ENCODE data around the gene EXOC2.

Gene EXOC2

DNA sequence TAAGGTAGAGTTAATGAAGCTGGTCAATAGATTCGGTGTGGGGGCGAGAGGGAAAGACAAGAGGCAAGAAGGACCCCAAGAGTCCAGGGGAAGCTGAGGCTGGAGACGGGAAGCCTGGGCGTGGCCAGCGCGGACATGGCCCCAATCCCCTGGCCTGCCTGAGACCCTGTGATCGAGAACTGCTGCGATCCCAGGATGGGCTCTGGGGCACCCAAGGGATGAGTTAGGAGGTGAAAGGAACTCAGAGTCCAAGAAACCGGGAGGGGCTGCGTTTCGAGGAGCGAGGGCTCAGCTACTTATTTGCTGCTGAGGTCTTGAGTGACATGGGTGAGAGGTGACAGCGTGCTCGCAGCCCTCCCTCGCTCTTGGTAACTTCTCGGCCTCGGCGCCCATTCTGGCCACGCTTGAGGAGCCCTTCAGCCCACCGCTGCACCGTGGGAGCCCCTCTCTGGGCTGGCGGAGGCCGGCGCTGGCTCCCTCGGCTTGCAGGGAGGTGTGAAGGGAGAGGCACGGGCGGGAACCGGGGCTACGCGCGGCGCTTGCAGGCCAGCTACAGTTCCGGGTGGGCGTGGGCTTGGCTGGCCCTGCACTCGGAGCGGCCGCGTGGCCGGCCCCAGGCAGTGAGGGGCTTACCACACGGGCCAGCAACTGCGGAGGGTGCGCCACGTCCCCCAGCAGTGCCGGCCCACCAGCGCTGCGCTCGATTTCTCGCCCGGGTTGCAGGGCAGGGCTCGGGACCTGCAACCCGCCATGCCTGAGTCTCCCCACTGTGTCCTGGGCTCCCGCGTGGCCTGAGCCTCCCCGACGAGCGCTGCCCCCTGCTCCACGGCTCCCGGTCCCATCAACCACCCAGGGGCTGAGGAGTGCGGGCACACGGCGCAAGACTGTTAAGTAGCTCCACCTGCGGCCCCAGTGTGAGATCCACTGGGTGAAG is 243.2 kb downstream of the EXOC2 start:
- no peak overlapping the region for H3K4me3 Mint-ChIP-seq
- H3K27me3 Mint-ChIP-seq, result no peaks in the 10 kb centered on the region
- H3K36me3 Mint-ChIP-seq, result peaks cover 2% of the 10 kb centered on the region
- no peaks in the 10 kb centered on the region for H3K9me3 Mint-ChIP-seq (ENCODE audit: low read depth)
- H3K27ac Mint-ChIP-seq, result peak overlapping the region; percentile 75
- H3K4me1 Mint-ChIP-seq (ENCODE audit: low read depth), result peaks cover 53% of the 10 kb centered on the region

DNA sequence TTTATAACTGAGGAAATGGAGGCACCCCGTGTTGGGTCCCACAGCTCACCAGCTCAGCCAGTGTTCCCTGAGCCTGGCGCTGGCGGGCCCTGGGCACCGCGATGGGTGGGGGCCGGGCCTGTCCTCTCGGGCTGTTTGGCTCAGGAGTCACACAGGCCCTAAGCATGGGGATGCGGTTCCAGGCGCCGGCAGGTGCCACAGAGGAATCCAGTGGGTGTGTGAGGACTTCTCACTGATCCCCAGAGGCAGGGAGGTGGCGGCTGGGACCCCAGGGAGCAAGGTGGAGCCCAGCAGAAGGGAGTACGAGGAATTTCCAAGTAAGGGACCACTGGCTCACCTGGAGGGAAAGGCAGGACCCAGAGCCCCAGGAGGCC is 243.9 kb downstream of the EXOC2 start:
- Mint-ChIP-seq H3K27ac (peak overlapping the region; percentile 98), H3K27me3 (no peaks in the 10 kb centered on the region), H3K9me3 (ENCODE audit: low read depth) (no peaks in the 10 kb centered on the region), H3K36me3 (peaks cover 2% of the 10 kb centered on the region), H3K4me1 (ENCODE audit: low read depth) (peaks cover 53% of the 10 kb centered on the region), H3K4me3 (no peak overlapping the region)

DNA sequence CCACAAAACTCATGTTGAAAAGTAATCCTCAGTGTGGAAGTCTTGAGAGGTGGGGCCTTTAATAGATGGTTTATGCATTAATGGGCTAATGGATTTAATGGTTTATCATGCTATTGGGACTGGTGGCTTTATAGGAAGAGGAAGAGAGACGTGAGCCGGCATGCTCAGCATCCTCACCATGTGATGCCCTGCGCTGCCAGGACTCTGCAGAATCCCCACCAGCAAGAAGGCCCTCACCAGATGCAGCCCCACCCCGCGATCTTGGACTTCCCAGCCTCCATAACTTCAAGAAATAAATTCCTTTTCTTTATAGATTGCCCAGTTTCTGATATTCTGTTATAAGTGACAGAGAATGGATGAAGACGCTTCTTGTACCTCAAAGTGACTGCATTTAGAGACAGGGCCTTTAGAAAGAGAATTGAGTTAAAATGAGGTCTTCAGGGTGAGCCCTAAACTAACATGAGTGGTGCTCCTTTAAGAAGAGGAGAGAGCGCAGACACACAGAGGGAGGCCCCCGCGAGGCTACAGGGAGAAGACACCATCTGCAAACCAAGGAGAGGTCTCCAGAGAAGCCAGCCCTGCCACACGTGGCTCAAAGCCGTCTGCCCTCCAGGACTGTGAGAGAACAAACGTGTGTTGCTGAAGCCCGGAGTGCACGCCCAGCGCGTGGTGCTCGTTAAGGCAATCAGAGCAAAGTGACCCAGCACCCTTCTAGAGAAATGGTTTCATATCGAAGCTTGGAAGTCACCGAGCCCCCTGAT is 244.5 kb downstream of the EXOC2 start:
- no peaks in the 10 kb centered on the region for H3K9me3 Mint-ChIP-seq (ENCODE audit: low read depth)
- H3K36me3 Mint-ChIP-seq, result peaks cover 2% of the 10 kb centered on the region
- no peaks in the 10 kb centered on the region for H3K27me3 Mint-ChIP-seq
- H3K4me1 Mint-ChIP-seq (ENCODE audit: low read depth), result peaks cover 57% of the 10 kb centered on the region
- H3K4me3 Mint-ChIP-seq, result peak overlapping the region; percentile 76
- peak overlapping the region; percentile 98 for H3K27ac Mint-ChIP-seq

DNA sequence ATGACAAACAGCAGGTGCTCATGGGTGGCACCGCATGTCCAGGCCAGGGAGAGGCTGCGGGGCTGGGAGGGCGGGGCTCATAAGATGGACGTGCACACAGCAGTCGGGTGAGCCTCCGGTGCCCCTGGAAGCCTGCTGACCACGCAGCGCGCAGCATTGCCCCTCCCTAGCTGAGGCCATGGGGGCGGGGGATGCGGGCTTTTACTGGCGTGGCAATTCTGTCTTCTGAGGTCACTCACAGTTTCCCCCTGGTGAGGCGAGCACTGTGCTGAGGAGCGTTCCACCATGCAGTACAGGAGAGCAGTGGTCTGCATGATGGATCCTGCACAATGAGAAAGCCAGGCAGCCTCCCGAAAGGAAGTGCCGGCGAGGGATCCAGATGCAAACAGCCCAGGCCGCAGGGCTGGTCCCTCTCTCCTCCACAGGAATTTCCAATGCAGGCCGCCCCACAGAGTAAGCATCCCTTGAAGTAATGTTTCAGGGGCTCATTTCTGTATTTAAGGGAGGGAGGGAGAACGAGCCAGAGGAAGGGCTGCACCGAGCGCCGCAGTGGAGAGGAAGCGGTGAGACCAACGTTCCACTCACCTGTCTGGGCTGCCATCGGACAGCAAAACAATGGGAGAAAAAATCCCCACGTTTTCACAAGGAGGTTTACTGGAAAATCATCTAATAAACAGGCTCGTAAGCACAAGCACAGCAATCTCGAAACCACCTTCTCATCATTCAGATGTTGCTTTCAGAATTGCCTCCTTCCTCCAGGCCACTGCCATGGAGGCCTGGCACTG is 245.4 kb downstream of the EXOC2 start:
- Mint-ChIP-seq H3K36me3 (peaks cover 2% of the 10 kb centered on the region), H3K27me3 (no peaks in the 10 kb centered on the region), H3K4me1 (ENCODE audit: low read depth) (peaks cover 61% of the 10 kb centered on the region), H3K4me3 (peak overlapping the region; percentile 76), H3K9me3 (ENCODE audit: low read depth) (no peaks in the 10 kb centered on the region), H3K27ac (peak overlapping the region; percentile 98)

DNA sequence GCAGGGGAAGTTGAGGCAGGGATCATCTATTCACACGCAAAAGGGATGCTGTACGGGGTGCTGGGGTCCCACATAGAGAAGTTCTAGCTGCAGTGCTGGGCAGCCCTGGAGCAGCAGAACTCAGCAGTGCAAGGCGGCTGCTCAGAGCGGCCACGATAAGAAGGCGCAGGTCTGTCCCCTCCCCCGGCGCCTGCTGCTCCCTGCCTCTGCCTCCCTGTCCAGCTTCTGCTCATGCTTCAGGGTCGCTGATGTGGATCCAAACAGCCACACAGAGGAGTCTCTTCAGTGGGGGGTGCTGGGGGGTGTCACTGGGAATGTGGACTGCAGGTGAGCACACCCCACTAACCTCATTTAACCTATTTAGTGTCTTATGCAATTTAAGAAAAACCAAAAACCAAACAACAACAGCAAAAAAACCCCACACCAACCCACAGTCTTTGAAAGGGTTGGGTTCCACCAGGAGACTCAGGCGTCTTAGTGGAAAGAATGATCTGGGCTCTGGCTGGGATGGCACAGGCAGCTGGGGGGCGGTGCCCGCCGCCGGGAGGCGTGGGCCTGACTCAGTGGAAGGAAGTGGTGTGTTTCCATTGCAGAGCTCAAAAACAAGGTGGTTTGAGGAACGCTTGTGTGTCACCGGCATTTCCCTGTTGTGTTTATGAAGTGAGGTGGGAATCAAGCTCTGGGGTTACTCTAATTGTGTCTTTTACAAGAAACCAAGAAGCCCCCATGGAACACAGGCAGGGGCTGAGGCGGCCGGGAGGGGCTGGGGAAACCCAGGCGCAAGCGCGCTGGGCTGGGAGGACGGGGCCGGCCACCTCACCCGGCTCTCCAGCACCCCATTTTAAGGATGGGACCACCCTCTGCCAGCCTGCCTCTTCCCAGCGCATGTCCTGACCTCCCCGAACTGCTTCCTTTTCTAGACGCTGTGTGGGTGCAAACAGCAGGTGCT is 246.2 kb downstream of the EXOC2 start:
- Mint-ChIP-seq H3K36me3 (peaks cover 2% of the 10 kb centered on the region), H3K9me3 (ENCODE audit: low read depth) (no peaks in the 10 kb centered on the region), H3K4me1 (ENCODE audit: low read depth) (peaks cover 61% of the 10 kb centered on the region), H3K27ac (peak overlapping the region; percentile 98), H3K27me3 (no peaks in the 10 kb centered on the region), H3K4me3 (peak overlapping the region; percentile 76)

DNA sequence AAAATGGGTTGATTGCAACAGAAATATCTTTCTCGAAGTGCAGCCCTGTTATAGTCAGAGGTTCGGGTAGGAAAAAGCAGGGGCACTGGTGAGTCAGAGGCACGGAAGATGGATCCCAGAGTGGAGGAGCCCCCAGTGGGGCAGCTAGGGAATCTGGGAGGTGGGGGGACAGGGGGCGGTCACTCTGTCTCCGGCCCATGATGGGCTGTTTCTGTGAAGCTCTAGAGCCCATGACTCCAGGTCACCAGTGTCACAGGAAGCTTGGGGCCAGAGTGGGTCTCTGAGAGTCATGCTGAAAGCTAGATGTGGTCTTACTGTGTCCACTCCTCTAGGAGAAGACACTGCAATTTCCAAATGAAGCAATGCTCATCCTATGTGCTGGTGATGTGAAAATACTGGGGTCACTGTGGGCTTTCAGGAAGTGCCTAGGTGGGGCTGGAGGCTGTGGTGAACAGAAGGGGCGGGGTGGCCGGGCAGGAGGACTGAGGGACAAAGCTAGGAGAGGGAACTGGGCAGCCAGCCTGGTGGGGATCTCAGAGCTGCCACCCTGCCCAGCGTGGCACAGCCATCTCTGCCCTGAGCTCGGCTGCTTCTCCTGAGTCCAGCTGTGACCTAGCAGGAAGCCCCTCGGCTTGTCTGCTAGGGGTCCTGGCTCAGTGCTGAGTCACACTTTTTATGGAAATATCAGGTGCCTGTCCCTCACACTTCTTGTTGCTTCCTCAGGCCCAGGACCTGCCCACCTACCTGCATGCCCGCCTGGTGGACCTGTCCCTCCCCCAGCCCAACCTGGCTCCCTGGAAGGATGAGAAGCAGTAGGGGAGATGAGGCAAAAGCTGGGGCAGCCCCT is 247.1 kb downstream of the EXOC2 start:
- peaks cover 2% of the 10 kb centered on the region for H3K36me3 Mint-ChIP-seq
- no peaks in the 10 kb centered on the region for H3K27me3 Mint-ChIP-seq
- H3K9me3 Mint-ChIP-seq (ENCODE audit: low read depth), result no peaks in the 10 kb centered on the region
- peak overlapping the region; percentile 98 for H3K27ac Mint-ChIP-seq
- H3K4me1 Mint-ChIP-seq (ENCODE audit: low read depth), result peaks cover 61% of the 10 kb centered on the region
- H3K4me3 Mint-ChIP-seq, result peak overlapping the region; percentile 76

DNA sequence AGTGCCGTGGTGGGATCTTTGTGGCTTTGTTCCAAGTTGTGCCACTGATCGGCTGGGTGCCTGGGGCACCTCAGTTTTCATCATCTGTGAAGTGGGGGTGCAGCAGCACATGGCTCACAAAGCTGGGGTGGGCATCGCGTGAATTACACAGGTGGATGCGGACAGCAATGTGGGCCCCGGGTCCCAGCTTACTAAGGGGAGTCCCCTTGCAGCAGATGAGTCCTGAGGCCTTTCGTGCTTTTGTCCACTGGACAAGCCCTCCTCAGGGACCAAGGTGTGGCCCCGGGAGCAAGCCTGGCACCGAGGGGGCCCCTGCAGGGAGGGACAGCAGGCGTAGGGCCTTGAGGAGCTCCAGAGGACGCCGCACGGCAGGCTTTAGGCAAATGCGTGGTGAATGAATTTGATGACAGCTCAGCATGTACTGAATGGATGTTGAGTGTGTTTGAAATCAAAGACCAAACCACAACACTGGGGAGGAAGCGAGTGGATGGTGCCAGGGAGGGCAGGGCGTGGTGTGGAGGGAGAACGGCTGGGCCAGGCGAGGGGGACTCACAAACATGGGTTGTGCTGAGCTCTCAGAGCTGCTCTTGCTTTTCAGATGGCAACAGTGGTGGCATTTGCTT is 248.2 kb downstream of the EXOC2 start:
- Mint-ChIP-seq H3K4me1 (ENCODE audit: low read depth) (peaks cover 57% of the 10 kb centered on the region), H3K4me3 (peak overlapping the region; percentile 76), H3K9me3 (ENCODE audit: low read depth) (no peaks in the 10 kb centered on the region), H3K27ac (peak overlapping the region; percentile 98), H3K27me3 (no peaks in the 10 kb centered on the region), H3K36me3 (peaks cover 2% of the 10 kb centered on the region)

DNA sequence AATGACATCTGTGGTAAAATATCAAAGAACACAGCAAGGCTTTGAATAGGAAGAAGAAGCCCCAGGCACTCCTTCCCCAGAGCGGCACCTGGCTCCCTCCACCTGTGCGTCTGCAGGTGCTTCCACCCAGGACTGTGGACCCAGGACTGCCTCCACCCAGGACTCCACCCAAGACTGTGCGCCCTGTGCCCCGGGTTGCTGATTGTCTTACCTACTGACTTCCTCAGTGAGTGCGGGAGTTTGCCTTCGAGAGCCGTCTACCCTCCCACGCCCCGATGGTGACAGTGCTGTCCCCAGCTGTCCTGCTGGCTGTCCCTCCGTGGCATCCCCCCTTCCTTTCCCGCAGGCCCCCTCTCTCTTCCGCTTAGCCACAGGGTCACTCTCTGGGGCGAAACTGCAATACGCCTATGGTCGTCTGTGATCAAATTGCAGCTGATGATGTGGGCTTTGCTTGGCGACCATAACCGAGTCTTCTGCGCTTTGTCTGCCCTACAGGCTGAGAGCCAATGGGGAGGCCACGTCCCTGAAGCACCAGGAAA is 249.2 kb downstream of the EXOC2 start:
- H3K9me3 Mint-ChIP-seq (ENCODE audit: low read depth), result no peaks in the 10 kb centered on the region
- peaks cover 2% of the 10 kb centered on the region for H3K36me3 Mint-ChIP-seq
- no peak overlapping the region for H3K4me3 Mint-ChIP-seq
- H3K4me1 Mint-ChIP-seq (ENCODE audit: low read depth), result peaks cover 53% of the 10 kb centered on the region
- peak overlapping the region; percentile 98 for H3K27ac Mint-ChIP-seq
- no peaks in the 10 kb centered on the region for H3K27me3 Mint-ChIP-seq

DNA sequence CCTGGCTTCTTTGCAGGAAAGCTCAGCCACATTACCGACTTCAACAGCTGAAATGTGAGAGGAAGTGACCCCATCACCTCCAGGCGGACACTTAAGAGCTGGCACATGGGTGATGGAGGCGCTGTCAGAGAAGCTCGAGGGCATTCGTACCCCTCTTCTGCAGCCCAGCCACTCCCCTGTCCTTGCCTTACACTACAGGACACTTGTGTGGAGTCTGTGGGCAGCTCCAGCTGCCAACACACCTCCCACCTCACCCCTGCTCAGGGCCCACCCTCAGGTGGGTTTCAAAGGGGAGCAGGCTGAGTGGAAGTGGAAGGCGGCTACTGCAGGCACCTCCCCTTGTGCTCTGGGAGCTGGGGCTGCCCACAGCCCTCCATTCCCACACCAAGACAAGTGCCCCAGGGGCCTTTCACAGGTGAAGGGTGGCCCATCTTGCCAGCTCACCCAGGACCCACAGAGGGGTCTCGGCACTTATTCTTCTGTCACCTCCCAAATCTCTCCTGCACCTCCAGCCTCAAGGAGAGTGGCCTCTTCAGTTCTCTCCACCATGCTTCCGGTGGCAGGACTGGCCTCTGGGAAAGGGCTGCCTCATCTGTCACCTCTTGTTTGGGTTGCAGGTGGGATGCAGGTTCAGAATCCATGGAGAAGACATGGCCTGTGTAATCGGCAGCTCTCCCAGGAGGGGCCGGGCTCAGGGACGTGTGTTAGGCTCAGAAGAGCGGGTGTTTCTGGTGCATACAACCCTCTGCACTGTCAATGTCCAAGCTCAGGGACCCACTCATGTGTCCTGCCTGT is 251.6 kb downstream of the EXOC2 start:
- Mint-ChIP-seq H3K9me3 (ENCODE audit: low read depth) (no peaks in the 10 kb centered on the region), H3K36me3 (no peaks in the 10 kb centered on the region), H3K4me3 (no peak overlapping the region), H3K4me1 (ENCODE audit: low read depth) (peaks cover 32% of the 10 kb centered on the region), H3K27me3 (no peaks in the 10 kb centered on the region), H3K27ac (no peak overlapping the region)

DNA sequence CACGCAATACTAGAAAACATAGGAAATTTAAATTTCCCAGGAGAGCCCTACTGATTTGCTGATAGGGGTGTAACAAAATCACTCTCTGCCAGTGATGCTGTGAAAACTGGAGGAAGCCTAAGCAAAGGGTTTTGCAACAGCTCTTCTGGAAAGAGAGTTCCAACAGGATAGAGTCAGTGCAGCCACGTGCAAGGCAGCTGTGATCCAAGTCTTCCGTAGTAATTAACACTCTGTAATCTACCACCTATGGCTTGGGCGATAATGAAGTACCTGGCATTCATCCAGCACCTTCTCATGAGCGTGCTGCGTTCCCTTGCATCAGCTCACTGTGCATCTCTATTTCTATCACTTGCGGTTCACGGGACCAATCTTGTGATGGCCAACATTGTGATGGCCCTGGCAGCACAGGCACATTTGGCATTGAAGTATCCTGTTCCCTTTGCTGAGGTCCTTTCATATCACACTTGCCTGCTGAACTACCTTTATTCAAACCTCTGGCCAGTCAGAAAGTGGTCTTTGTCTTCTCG is 253.2 kb downstream of the EXOC2 start:
- Mint-ChIP-seq H3K9me3 (ENCODE audit: low read depth) (no peaks in the 10 kb centered on the region), H3K4me3 (no peak overlapping the region), H3K4me1 (ENCODE audit: low read depth) (peaks cover 22% of the 10 kb centered on the region), H3K27me3 (no peaks in the 10 kb centered on the region), H3K36me3 (no peaks in the 10 kb centered on the region), H3K27ac (no peak overlapping the region)

DNA sequence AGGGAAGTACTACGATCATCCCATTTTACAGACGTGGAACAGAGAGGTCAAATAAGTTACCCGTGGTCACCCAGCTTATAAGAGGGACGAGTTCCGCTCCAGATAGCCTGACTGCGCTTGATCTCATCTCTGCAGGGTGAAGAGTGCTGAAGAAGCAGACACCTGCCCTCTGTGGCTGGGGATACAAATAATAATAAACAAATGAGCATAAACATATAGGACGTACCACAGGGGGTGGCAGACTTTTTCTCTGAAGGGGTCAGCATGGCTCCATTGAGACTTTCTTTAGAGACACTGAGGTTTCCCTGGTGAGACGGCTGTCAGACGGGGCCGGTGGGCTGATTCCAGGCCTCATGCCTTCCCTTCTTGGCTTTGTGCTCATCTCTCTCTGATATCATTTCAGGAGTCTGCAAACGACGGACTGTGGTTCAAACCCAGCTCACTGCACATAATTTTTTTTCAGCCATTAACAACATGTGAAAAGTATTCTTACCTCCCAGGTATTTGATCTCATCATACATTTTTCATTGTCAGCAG is 254.2 kb downstream of the EXOC2 start:
- H3K4me3 Mint-ChIP-seq, result no peak overlapping the region
- H3K27ac Mint-ChIP-seq, result no peak overlapping the region
- no peaks in the 10 kb centered on the region for H3K9me3 Mint-ChIP-seq (ENCODE audit: low read depth)
- H3K27me3 Mint-ChIP-seq, result no peaks in the 10 kb centered on the region
- H3K4me1 Mint-ChIP-seq (ENCODE audit: low read depth), result peaks cover 14% of the 10 kb centered on the region
- H3K36me3 Mint-ChIP-seq, result no peaks in the 10 kb centered on the region

DNA sequence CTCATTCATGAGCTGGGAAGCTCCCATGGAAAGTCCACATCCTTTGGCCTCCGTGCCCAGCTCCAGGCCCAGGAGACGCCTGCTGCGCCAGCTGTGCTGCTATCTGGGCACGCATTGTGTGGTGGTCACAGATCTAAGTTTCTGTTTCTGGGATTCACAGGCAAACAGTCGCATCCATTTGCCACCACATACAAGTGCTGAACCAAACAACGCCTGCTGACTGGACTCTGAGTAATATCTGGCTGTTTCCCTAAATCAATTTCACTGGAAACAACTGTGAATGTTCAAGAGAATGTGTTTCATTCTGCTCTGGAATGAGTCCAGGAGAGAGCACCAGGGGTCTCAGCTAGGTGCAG is 255.9 kb downstream of the EXOC2 start:
- H3K4me1 Mint-ChIP-seq (ENCODE audit: low read depth), result peaks cover 22% of the 10 kb centered on the region
- H3K27ac Mint-ChIP-seq, result no peak overlapping the region
- H3K9me3 Mint-ChIP-seq (ENCODE audit: low read depth), result no peaks in the 10 kb centered on the region
- no peaks in the 10 kb centered on the region for H3K36me3 Mint-ChIP-seq
- no peak overlapping the region for H3K4me3 Mint-ChIP-seq
- no peaks in the 10 kb centered on the region for H3K27me3 Mint-ChIP-seq

Measured in activated naive CD8-positive, alpha-beta T cell (primary cell).